GM20431 (cell line): Measurements from ENCODE around the gene RCN1.

Experiments used
- in situ Hi-C: fragments of 300-500 bp; cut with MseI, MboI; formaldehyde crosslinking; loops from one replicate; pipeline ENCODE4 v1.15.0; 2020; ENCODE audit warnings: low sequenced_read_pairs; ENCODE audit not compliant: unreplicated experiment

Gene RCN1

GRCh38 chr11:32143378-32143777 lies 52.5 kb downstream of the RCN1 start:
- in situ Hi-C loops: no loop called here

DNA sequence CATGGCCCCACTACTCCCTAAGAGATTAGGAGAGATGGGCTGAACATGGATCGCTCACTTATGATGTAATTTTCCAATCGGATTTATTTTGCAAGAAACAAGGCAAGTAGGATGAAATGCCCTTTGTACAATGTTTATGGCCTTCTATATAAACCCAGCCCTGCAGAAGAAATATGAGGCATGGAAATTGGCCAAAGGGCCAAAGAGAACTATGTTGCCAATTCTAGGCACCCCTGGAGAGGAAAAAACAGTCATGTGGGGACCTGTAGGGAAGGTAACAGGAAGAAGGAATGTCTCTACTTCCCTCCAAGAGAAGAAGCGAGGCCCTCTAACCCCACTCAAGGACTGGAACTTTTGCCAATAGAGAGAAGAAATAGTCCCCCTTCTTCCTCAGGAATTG lies 54.4 kb downstream of the RCN1 start:
- in situ Hi-C loops: no loop called here

DNA sequence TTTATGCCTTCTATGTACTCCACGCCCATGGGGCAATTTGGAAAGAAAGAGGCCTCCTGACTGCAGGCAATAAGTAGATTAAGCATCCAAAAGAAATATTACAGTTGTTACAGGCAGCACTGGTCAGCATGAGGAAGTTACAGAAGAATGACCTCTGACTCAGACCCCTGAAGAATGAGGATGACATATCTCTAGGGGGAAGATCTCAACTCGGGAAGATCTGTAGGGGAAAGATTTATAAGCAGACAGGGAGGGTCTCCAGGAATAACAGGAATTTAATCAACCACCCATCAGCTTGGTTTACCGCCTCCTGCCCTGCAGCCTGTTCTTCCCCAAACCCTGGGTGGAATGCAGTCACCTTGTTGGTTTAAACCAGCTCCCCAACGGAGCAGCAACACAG lies 58.0 kb downstream of the RCN1 start:
- in situ Hi-C loops: no loop called here

- in situ Hi-C loops: no loop called here
Measured at GRCh38 chr11:32149748-32150147, 58.9 kb downstream of the RCN1 start.

DNA sequence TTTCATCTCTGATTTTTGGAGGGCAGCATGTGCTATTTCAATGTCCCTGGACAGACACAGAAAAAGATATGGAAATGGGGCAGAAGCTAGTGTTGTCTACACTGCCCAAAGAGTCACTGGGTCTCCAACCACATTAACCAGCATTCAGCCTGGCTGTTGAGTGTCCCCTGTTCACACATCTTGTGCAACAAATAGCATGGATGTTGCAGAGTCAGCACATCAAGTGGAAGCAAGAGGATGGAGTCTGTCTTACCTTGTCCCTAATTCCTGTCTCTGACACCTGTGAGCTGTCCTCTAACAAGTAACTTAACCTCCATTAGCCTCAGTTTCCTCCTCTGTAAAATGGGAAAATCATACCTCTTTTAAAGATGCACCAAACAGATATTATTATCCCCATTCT lies 60.2 kb downstream of the RCN1 start:
- in situ Hi-C loops: no loop called here

- in situ Hi-C loops: no loop called here
Measured at GRCh38 chr11:32152216-32152615, 61.3 kb downstream of the RCN1 start.

DNA sequence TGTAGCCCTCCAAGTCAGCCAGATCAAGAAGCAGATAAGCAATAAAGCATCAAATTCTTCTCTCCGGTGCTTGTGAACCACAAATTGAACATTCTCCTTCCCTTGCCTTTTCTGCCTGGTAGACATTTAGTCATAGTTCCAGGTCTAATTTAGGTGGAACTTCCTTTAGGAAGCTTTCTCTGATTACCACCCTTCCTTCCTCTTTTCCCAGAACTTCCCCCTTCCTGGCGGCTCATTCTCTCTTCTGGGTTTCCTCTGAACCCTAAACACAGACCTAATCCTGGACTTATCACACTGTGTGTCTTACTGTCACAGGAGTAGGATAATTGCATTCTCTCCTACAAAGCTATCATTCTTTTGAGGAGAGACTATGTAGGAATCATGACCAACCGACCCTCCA lies 61.9 kb downstream of the RCN1 start:
- in situ Hi-C loops: no loop called here

DNA sequence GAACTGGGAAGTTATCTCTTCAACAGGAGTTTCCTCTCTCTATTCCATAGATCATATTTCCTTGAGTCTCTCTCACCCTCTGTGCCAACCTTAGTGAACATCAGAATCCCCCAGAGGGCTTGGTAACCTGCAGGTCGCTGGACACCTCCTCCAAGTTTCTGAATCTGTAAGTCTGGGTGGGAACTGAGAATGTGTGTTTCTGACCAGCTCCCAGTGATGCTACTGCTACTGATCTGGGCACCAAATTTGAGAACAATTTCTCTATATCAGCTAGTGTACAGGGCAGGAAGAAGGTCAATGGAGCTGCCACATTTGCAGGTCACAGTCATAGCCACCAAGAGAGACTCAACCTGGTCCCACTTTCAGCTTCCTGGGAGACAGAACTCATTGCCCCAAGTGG lies 62.9 kb downstream of the RCN1 start:
- in situ Hi-C loops: no loop called here

DNA sequence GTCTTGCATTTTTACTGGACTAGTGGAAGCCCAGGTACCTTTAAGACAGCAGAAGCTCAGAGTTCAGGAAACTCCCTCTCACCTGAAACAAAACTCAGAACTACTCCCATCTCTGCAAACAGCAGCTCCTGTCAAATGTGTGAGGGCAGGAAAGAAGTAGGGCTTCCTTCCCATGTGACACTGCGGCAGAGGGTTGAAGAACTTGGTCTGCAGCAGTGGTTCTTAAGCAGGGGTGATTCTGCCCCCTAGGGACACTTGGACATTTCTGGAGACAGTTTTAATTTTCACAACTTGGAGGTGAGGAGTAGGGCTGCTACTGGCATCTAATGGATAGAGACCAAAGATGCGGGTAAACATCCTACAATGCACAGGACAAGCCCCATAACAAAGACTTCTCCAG lies 63.4 kb downstream of the RCN1 start:
- in situ Hi-C loops: no loop called here
